ENCODE results near the gene TUBB1. TPM values are rescaled to one million over a fixed set of nuclear protein-coding genes. Genes with fewer than 3 reads are reported as not detected.

TUBB1 gene
- total and polyA plus RNA-seq, 4 donors, result 0.64 to 6.8 (median 3.7) TPM

DNA sequence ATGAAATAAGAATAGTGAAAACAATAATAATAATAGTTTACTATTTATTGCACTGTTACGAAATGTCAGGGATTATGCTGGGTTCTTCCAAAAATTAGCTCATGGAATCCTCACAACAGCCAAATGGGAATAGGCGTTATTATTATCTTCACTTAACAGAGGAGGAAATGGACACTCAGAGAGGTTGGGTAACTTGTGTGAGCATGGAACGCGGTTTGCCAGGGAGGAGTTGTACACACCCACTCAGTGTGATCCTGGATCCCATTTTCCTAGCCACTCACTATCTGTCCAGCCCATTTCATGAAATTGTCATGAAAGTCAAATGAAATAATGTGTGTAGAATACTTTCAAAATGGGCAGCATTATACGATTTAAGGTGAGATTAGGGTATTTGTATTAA lies 33.6 kb upstream of the TUBB1 start:
- no peak overlapping the region for H3K9ac ChIP-seq (ENCODE audit: insufficient read depth in 1 of 2, low read length in 2 of 2)
- ATAC-seq (ENCODE audit: insufficient read depth, low FRiP score) (no peak), DNase-seq (no peak)
- H3K27ac ChIP-seq (ENCODE audit: low read depth in 1 of 2, low read length in 1 of 2), result no peak overlapping the region
- no peak overlapping the region for H3K4me3 ChIP-seq
- WGBS, 2 donors, result 79 to 84% methylated on average over 5 of the region's 5 CpGs
- peaks cover 0 to 11% (median 9%) of the 10 kb centered on the region in 5 donors for H3K4me1 ChIP-seq (ENCODE audit: control insufficient read depth in 5 of 5, insufficient read depth in 5 of 5, low read length in 5 of 5)
- TF ChIP-seq, protein P1, sequence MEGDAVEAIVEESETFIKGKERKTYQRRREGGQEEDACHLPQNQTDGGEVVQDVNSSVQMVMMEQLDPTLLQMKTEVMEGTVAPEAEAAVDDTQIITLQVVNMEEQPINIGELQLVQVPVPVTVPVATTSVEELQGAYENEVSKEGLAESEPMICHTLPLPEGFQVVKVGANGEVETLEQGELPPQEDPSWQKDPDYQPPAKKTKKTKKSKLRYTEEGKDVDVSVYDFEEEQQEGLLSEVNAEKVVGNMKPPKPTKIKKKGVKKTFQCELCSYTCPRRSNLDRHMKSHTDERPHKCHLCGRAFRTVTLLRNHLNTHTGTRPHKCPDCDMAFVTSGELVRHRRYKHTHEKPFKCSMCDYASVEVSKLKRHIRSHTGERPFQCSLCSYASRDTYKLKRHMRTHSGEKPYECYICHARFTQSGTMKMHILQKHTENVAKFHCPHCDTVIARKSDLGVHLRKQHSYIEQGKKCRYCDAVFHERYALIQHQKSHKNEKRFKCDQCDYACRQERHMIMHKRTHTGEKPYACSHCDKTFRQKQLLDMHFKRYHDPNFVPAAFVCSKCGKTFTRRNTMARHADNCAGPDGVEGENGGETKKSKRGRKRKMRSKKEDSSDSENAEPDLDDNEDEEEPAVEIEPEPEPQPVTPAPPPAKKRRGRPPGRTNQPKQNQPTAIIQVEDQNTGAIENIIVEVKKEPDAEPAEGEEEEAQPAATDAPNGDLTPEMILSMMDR (IDR thresholded peaks at IDR 0.05; ENCODE audit: control extremely low read depth, extremely low read depth), result no peak
- peaks cover 13 to 37% (median 25%) of the 10 kb centered on the region in 4 donors for H3K36me3 ChIP-seq (ENCODE audit: control insufficient read depth in 4 of 4, insufficient read depth in 4 of 4, low read length in 4 of 4)
- peaks cover 0 to 3% (median 0%) of the 10 kb centered on the region in 4 donors for H3K9me3 ChIP-seq (ENCODE audit: control insufficient read depth in 4 of 4, insufficient read depth in 3 of 4, low read length in 3 of 4)
- H3K27me3 ChIP-seq (ENCODE audit: control insufficient read depth in 3 of 3, insufficient read depth in 3 of 3, low read length in 2 of 3), result no peaks in the 10 kb centered on the region

DNA sequence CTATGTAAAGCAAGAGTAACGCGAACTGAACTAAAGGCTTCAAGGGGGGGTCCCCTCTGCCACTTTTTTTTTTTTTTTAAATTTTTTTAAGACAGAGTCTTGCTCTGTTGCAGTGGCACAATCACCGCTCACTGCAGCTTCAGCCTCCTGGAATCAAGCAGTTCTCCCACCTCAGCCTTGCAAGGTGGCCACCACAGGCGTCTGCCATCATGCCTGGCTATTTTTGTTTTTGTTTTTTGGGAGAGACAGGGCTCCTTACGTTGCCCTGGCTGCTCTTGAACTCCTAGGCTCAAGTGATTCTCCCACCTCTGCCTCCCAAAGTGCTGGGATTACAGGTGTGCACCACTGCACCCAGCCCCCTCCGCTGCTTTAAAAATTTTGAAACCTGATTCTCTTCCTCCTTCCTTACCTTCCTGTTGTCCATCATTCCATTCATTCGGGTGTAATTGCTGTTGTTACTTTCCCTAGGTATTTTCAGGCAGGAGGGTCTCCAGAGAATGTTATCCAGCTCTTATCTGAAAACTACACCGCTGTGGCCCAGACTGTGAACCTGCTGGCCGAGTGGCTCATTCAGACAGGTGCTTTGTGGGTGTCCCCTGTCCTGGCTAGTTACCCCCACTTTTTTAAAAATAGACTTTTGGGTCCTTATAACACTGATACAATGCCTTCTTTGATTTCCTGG lies 32.8 kb upstream of the TUBB1 start:
- 83 to 89% methylated on average over 9 of the region's 9 CpGs for WGBS, 2 donors
- H3K27me3 ChIP-seq (ENCODE audit: control insufficient read depth in 3 of 3, insufficient read depth in 3 of 3, low read length in 2 of 3), result no peaks in the 10 kb centered on the region
- DNase-seq, result no peak

DNA sequence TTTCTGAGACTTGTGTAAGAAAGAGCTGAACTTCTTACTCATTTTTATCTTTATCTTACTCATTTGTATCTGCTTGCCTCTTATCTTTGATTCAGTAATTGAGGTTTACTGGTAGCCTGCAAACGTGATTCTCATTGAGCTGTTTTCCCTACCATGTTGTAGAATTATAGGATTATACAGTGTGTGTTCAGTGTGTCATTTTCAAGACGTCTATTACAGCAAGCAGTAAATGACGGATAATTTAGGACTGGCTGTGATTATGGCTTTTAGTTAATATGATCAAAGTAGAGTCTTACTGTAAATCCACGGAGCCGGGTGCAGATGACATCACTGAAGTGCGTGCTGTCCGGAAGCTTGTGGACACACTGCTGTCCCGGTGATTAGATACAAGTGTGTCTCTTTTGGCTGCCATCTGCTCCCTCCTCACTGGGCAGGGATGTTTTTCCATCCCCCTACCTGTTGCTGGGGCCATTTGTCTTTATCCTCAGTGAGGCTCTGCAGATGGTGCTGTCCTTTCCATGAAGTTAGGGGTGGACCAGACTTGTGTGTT lies 32.2 kb upstream of the TUBB1 start:
- TF ChIP-seq, protein P1 (IDR thresholded peaks at IDR 0.05; ENCODE audit: control extremely low read depth, extremely low read depth), result no peak
- Histone ChIP-seq H3K27ac (ENCODE audit: low read depth in 1 of 2, low read length in 1 of 2) (no peak overlapping the region), H3K27me3 (ENCODE audit: control insufficient read depth in 3 of 3, insufficient read depth in 3 of 3, low read length in 2 of 3) (no peaks in the 10 kb centered on the region), H3K9me3 (ENCODE audit: control insufficient read depth in 4 of 4, insufficient read depth in 3 of 4, low read length in 3 of 4) (peaks cover 0 to 3% (median 0%) of the 10 kb centered on the region in 4 donors), H3K4me1 (ENCODE audit: control insufficient read depth in 5 of 5, insufficient read depth in 5 of 5, low read length in 5 of 5) (peaks cover 0 to 11% (median 9%) of the 10 kb centered on the region in 5 donors), H3K4me3 (no peak overlapping the region), H3K36me3 (ENCODE audit: control insufficient read depth in 4 of 4, insufficient read depth in 4 of 4, low read length in 4 of 4) (peaks cover 13 to 49% (median 36%) of the 10 kb centered on the region in 4 donors), H3K9ac (ENCODE audit: insufficient read depth in 1 of 2, low read length in 2 of 2) (no peak overlapping the region)
- DNase-seq (no peak), ATAC-seq (ENCODE audit: insufficient read depth, low FRiP score) (no peak)
- 91 to 93% methylated on average over 8 of the region's 8 CpGs for WGBS, 2 donors

More for the DNA sequence above, 32.8 kb upstream of the TUBB1 start:
- TF ChIP-seq, protein P1 (IDR thresholded peaks at IDR 0.05; ENCODE audit: control extremely low read depth, extremely low read depth), result no peak
- ATAC-seq (ENCODE audit: insufficient read depth, low FRiP score), result no peak
- Histone ChIP-seq H3K9ac (ENCODE audit: insufficient read depth in 1 of 2, low read length in 2 of 2) (no peak overlapping the region), H3K36me3 (ENCODE audit: control insufficient read depth in 4 of 4, insufficient read depth in 4 of 4, low read length in 4 of 4) (peaks cover 13 to 44% (median 32%) of the 10 kb centered on the region in 4 donors), H3K4me3 (no peak overlapping the region), H3K9me3 (ENCODE audit: control insufficient read depth in 4 of 4, insufficient read depth in 3 of 4, low read length in 3 of 4) (peaks cover 0 to 3% (median 0%) of the 10 kb centered on the region in 4 donors), H3K27ac (ENCODE audit: low read depth in 1 of 2, low read length in 1 of 2) (no peak overlapping the region), H3K4me1 (ENCODE audit: control insufficient read depth in 5 of 5, insufficient read depth in 5 of 5, low read length in 5 of 5) (peaks cover 0 to 11% (median 9%) of the 10 kb centered on the region in 5 donors)
